ENCODE data around the gene SIPA1L3. TPM values are rescaled to one million over a fixed set of nuclear protein-coding genes. Genes with fewer than 3 reads are reported as not detected.

The SIPA1L3 gene
- total RNA-seq, 2 experiments from 2014 or later, result 8.9 to 9.8 TPM

GRCh38 chr19:37950471-37951175, 43.6 kb downstream of the SIPA1L3 start:
- H3K4me1 Mint-ChIP-seq (ENCODE audit: low read depth), result no peaks in the 10 kb centered on the region
- peaks cover 3% of the 10 kb centered on the region for H3K36me3 Mint-ChIP-seq (ENCODE audit: low read depth)
- H3K4me3 Mint-ChIP-seq, result no peak overlapping the region
- intact Hi-C loops (cut with micrococcal nuclease), result no loop called here
- ChIA-PET POLR2A (no interaction called here), CTCF (no interaction called here)
- H3K27ac Mint-ChIP-seq, result no peak overlapping the region
- DNase-seq (no peak), ATAC-seq (no peak)
- TF ChIP-seq CTCF (IDR thresholded peaks at IDR 0.05), result no peak
- no peaks in the 10 kb centered on the region for H3K9me3 Mint-ChIP-seq
- no peaks in the 10 kb centered on the region for H3K27me3 Mint-ChIP-seq

DNA sequence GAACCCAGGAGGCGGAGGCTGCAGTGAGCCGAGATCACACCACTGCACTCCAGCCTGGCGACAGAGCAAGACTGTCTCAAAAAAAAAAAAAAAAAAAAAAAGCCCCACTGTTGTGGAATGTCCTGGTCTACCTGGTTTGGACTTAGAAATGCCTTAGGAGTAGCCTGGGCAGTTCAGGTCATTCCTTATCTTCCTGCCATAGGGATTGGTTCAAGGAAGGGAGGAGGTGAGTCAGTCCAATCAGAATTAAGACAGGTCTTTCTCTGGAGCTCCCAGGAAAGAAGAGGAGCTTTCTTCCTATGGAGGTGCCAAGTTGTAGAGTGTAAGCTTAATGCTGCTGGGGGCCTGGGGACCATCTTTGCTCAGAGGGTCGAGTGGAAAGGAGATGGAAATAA, 44.8 kb downstream of the SIPA1L3 start:
- POLR2A ChIA-PET, result no interaction called here
- Mint-ChIP-seq H3K27me3 (no peaks in the 10 kb centered on the region), H3K27ac (no peak overlapping the region), H3K4me3 (no peak overlapping the region), H3K9me3 (peaks cover 2% of the 10 kb centered on the region), H3K36me3 (ENCODE audit: low read depth) (peaks cover 3% of the 10 kb centered on the region), H3K4me1 (ENCODE audit: low read depth) (no peaks in the 10 kb centered on the region)
- intact Hi-C loops (cut with micrococcal nuclease), result no loop called here
- DNase-seq, result no peak
- CTCF ChIA-PET, result no interaction called here
- no peak for ATAC-seq
- TF ChIP-seq CTCF (IDR thresholded peaks at IDR 0.05), result no peak

GRCh38 chr19:37953171-37953917, 46.3 kb downstream of the SIPA1L3 start:
- ChIA-PET CTCF (no interaction called here), POLR2A (interaction anchor here (0.9 to 1.1 kb wide), 2 partner anchors 10 to 21 kb away, joined by 3 read pairs; no protein-coding TSS in a partner anchor)
- DNase-seq (no peak), ATAC-seq (no peak)
- H3K4me1 Mint-ChIP-seq (ENCODE audit: low read depth), result no peaks in the 10 kb centered on the region
- H3K27me3 Mint-ChIP-seq, result no peaks in the 10 kb centered on the region
- no peak for TF ChIP-seq CTCF (IDR thresholded peaks at IDR 0.05)
- H3K9me3 Mint-ChIP-seq, result peaks cover 2% of the 10 kb centered on the region
- intact Hi-C loops (cut with micrococcal nuclease), result no loop called here
- no peak overlapping the region for H3K4me3 Mint-ChIP-seq
- peaks cover 3% of the 10 kb centered on the region for H3K36me3 Mint-ChIP-seq (ENCODE audit: low read depth)
- H3K27ac Mint-ChIP-seq, result no peak overlapping the region

DNA sequence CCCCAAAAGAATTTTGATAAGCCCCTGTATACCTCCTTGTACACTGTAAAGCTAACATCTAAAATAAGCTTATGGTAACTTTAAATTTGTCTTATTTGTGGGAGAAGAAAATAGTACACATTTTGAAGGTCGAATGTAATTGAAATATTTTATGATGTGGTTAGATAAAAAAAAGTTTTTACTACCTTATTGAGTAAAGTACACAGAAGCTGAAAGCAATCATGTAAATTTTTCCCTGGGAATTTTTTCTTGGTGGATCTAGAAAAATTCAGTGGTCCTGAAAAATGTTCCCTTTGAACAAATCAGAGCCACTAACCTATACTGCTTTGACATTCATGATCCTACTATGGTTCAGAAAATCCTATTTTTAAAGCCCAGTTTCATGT, 46.9 kb downstream of the SIPA1L3 start:
- ChIA-PET POLR2A (interaction anchor here (1.1 kb wide), 1 partner anchor 22 kb away, joined by 3 read pairs; no protein-coding TSS in a partner anchor), CTCF (no interaction called here)
- DNase-seq (no peak), ATAC-seq (no peak)
- Mint-ChIP-seq H3K4me3 (no peak overlapping the region), H3K4me1 (ENCODE audit: low read depth) (no peaks in the 10 kb centered on the region), H3K36me3 (ENCODE audit: low read depth) (peaks cover 2% of the 10 kb centered on the region), H3K27ac (no peak overlapping the region), H3K27me3 (no peaks in the 10 kb centered on the region), H3K9me3 (peaks cover 5% of the 10 kb centered on the region)
- intact Hi-C loops (cut with micrococcal nuclease), result no loop called here
- TF ChIP-seq CTCF (IDR thresholded peaks at IDR 0.05), result no peak

DNA sequence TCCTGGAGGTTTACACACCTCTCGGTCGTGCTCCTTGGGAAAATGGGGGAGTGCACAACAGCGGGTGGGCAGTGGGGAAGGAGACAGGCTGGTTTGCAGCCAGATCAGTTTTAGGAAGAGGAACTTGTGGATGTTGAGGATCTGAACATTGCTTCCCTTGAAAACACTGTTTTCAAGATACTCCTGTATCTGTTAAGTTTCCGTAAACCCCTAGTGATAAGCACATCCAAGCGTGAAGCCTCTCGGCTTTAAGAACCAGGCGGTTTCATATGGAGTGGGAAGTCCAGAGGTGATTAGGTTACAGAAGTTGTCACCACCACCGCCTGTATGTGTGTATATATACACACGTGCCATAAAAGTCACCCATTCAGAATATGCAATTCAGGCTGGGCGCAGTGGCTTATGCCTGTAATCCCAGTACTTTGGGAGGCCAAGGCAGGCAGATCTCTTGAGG, 47.4 kb downstream of the SIPA1L3 start:
- Mint-ChIP-seq H3K36me3 (ENCODE audit: low read depth) (peaks cover 2% of the 10 kb centered on the region), H3K9me3 (peaks cover 5% of the 10 kb centered on the region), H3K27ac (no peak overlapping the region), H3K27me3 (no peaks in the 10 kb centered on the region), H3K4me1 (ENCODE audit: low read depth) (peaks cover 3% of the 10 kb centered on the region), H3K4me3 (no peak overlapping the region)
- intact Hi-C loops (cut with micrococcal nuclease), result no loop called here
- no peak for DNase-seq
- POLR2A ChIA-PET, result interaction anchor here (0.5 to 1.1 kb wide), 2 partner anchors 22 to 47 kb away, joined by 3 read pairs; no protein-coding TSS in a partner anchor
- TF ChIP-seq CTCF (IDR thresholded peaks at IDR 0.05), result no peak
- CTCF ChIA-PET, result no interaction called here
- no peak for ATAC-seq

All from activated CD8-positive, alpha-beta T cell treated with anti-CD3 and anti-CD28 coated beads for 36 hours (primary cell).